Liver (tissue), 9 donors: ENCODE results near the gene DOCK10. TPM values are rescaled to one million over a fixed set of nuclear protein-coding genes. Genes with fewer than 3 reads are reported as not detected.

ENCODE experiments used
- DNase-seq: peaks from one replicate; pipeline ENCODE4 v3.0.0-alpha.2; 2017; ENCODE audit warnings: low spot score
- H3K27ac ChIP-seq, 2 donors: one replicate each; pipeline ENCODE4 v1.7.0; 2013; ENCODE audit warnings: inconsistent platforms in 2 of 2, low read length in 2 of 2, control low read depth in 1 of 2, low read depth in 1 of 2, mild to moderate bottlenecking in 1 of 2
- H3K27me3 ChIP-seq, 4 donors: one replicate each; pipeline versions ENCODE4 v1.6.1 to v1.7.0; 2013; ENCODE audit warnings: low read length in 3 of 4, inconsistent platforms in 1 of 4, mild to moderate bottlenecking in 1 of 4, moderate library complexity in 1 of 4; ENCODE audit not compliant: control insufficient read depth in 4 of 4, insufficient read depth in 4 of 4
- H3K36me3 ChIP-seq, 4 donors: one replicate each; pipeline versions ENCODE4 v1.6.1 to v1.7.0; 2013; ENCODE audit warnings: low read length in 3 of 4, mild to moderate bottlenecking in 3 of 4, low read depth in 1 of 4, moderate library complexity in 1 of 4; ENCODE audit not compliant: control insufficient read depth in 4 of 4, insufficient read depth in 3 of 4
- H3K4me1 ChIP-seq, 4 donors: one replicate each; pipeline versions ENCODE4 v1.6.1 to v1.7.0; 2013; ENCODE audit warnings: low read length in 3 of 4, mild to moderate bottlenecking in 3 of 4, moderate library complexity in 1 of 4; ENCODE audit not compliant: control insufficient read depth in 4 of 4, insufficient read depth in 4 of 4
- H3K4me3 ChIP-seq, 3 donors: one replicate each; pipeline versions ENCODE4 v1.6.1 to v1.7.0; 2013; ENCODE audit warnings: low read length in 3 of 3, control low read depth in 1 of 3, low read depth in 1 of 3, mild to moderate bottlenecking in 1 of 3
- H3K9ac ChIP-seq, 2 donors: one replicate each; pipeline ENCODE4 v1.7.0; 2013; ENCODE audit warnings: low read length in 2 of 2, mild to moderate bottlenecking in 2 of 2, moderate library complexity in 2 of 2, control low read depth in 1 of 2, low read depth in 1 of 2
- H3K9me3 ChIP-seq, 4 donors: one replicate each; pipeline versions ENCODE4 v1.6.1 to v1.7.0; 2013; ENCODE audit warnings: low read length in 3 of 4; ENCODE audit not compliant: control insufficient read depth in 4 of 4
- EGR1 ChIP-seq, 2 donors: IDR thresholded peaks; 2 replicates each; pipeline ENCODE4 v1.6.1; 2016 to 2018; ENCODE audit warnings: antibody characterized with exemption in 2 of 2, low read depth in 2 of 2
- GABPA ChIP-seq, 2 donors: IDR thresholded peaks in 1 of 2; conservative IDR thresholded peaks in 1 of 2; 2 replicates each; pipeline ENCODE4 v1.6.1; 2016; ENCODE audit warnings: antibody characterized with exemption in 2 of 2, mild to moderate bottlenecking in 1 of 2, moderate library complexity in 1 of 2
- HNF4A ChIP-seq, 2 donors: conservative IDR thresholded peaks; 2 replicates each; pipeline ENCODE4 v1.6.1; 2016; ENCODE audit warnings: antibody characterized with exemption in 2 of 2, mild to moderate bottlenecking in 2 of 2
- RXRA ChIP-seq, 2 donors: IDR thresholded peaks; 2 replicates each; pipeline ENCODE4 v1.6.1; 2017 to 2018; ENCODE audit warnings: antibody characterized with exemption in 2 of 2, mild to moderate bottlenecking in 1 of 2
- TAF1 ChIP-seq: conservative IDR thresholded peaks from 2 replicates; pipeline ENCODE4 v1.6.1; 2016; ENCODE audit warnings: antibody characterized with exemption, mild to moderate bottlenecking
- YY1 ChIP-seq: IDR thresholded peaks from 2 replicates; pipeline ENCODE4 v1.6.1; 2016; ENCODE audit warnings: antibody characterized with exemption, mild to moderate bottlenecking
- WGBS: extraction: QIAGEN DNeasy Blood & Tissue Kit; methylation state at CpG from one replicate; pipeline ENCODE4 v1.1.7; 2013; 5-methylcytosine and 5-hydroxymethylcytosine counted together
- polyA plus RNA-seq, 2 donors: library from polyadenylated mRNA; stranded (reverse) in 1 of 2; unstranded in 1 of 2; fragments of 200-250 nt in 1 of 2; fragments of >200 nt in 1 of 2; fragmentation: Nextera tagmentation in 1 of 2; extraction: Ambion mirVana in 1 of 2; gene quantifications; one replicate each; pipeline versions ENCODE4 v1.2.1 to v1.2.3, GENCODE V29; 2013 to 2015
- total RNA-seq, 2 donors: library from RNA; depleted of rRNA; stranded (reverse); fragments of >200 nt; gene quantifications; one replicate each; pipeline ENCODE4 v1.2.3, GENCODE V29; 2014
- TF ChIP-seq, protein P1 (sequence below): IDR thresholded peaks from 2 replicates; pipeline ENCODE4 v1.6.1; 2016; ENCODE audit warnings: antibody characterized with exemption
- TF ChIP-seq, protein P2 (sequence below): IDR thresholded peaks from 2 replicates; pipeline ENCODE4 v1.6.1; 2016; ENCODE audit warnings: antibody characterized with exemption
- TF ChIP-seq, protein P3 (sequence below): fragments of 150-350 bp; IDR thresholded peaks from 2 replicates; pipeline ENCODE4 v1.5.1; 2017; ENCODE audit warnings: improper control_type of control experiment, low read depth, low read length; ENCODE audit not compliant: missing input control
- donor health status: healthy.
- donor health status: healthy.
- donor health status: healthy.
- donor health status: healthy.
- donor health status: healthy.

The DOCK10 gene
- total and polyA plus RNA-seq, 4 donors, result 1.2 to 15.3 (median 6.8) TPM

DNA sequence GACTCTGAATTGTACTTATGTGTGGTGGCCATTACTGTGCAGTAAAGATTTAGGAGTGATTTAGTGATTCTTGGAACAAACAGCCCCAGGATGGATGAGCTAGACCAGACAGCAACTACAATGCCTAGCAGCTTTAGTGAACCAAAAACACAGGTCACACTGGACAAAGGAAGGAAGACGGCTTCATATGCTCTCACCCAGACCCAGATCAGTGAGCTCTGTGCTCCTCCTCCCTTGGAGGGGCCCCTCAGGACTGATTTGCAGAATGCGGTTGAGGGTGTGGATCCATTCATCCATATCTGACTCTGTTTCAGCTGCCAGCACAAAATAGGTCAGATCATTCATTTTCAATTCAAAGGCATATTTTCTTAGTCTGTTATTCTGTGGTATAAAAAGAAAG lies 166.4 kb downstream of the DOCK10 start:
- H3K9me3 ChIP-seq, result no peaks in the 10 kb centered on the region

DNA sequence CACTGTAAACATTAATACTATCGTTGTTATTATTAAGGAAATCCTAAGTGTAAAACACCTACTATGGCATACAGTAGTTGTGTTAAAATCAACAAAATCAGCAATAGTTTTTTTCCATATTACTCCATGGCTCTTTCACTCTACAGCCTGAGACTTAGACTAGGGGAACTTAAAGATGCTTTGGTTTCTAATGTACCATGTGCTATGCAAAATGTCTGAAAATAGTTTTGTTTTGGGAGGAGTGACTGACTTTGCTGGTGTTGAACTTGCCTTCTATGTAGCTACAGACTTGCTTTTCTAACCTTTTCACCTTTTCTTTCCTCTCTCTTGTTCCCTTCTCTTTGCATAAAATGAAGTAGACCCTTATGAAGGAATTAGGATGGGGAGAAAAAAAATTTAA lies 167.1 kb downstream of the DOCK10 start:
- Histone ChIP-seq H3K9ac (no peak overlapping the region), H3K36me3 (peaks cover 0 to 3% (median 0%) of the 10 kb centered on the region in 4 donors)
- 82% methylated on average over 1 of the region's 1 CpG for WGBS

More for the DNA sequence above, 166.4 kb downstream of the DOCK10 start:
- WGBS, result 92% methylated on average over 2 of the region's 2 CpGs
- Histone ChIP-seq H3K27me3 (no peaks in the 10 kb centered on the region), H3K36me3 (peaks cover 0 to 3% (median 0%) of the 10 kb centered on the region in 4 donors), H3K4me1 (no peaks in the 10 kb centered on the region), H3K4me3 (no peak overlapping the region), H3K9ac (no peak overlapping the region), H3K27ac (no peak overlapping the region)
- DNase-seq, result no peak
- TF ChIP-seq, protein P1, sequence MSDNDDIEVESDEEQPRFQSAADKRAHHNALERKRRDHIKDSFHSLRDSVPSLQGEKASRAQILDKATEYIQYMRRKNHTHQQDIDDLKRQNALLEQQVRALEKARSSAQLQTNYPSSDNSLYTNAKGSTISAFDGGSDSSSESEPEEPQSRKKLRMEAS, result no peak
- no peak for TF ChIP-seq RXRA (IDR thresholded peaks at IDR 0.05)
- no peak for TF ChIP-seq TAF1
- TF ChIP-seq YY1, result no peak
- TF ChIP-seq, protein P2, sequence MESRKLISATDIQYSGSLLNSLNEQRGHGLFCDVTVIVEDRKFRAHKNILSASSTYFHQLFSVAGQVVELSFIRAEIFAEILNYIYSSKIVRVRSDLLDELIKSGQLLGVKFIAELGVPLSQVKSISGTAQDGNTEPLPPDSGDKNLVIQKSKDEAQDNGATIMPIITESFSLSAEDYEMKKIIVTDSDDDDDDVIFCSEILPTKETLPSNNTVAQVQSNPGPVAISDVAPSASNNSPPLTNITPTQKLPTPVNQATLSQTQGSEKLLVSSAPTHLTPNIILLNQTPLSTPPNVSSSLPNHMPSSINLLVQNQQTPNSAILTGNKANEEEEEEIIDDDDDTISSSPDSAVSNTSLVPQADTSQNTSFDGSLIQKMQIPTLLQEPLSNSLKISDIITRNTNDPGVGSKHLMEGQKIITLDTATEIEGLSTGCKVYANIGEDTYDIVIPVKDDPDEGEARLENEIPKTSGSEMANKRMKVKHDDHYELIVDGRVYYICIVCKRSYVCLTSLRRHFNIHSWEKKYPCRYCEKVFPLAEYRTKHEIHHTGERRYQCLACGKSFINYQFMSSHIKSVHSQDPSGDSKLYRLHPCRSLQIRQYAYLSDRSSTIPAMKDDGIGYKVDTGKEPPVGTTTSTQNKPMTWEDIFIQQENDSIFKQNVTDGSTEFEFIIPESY, result no peak
- TF ChIP-seq GABPA (IDR thresholded peaks at IDR 0.05 in 1 of 2, conservative IDR thresholded peaks at IDR 0.05 in 1 of 2), result no peak
- no peak for TF ChIP-seq HNF4A (conservative IDR thresholded peaks at IDR 0.05)

More for the DNA sequence above, 167.1 kb downstream of the DOCK10 start:
- H3K27me3 ChIP-seq, result no peaks in the 10 kb centered on the region
- H3K4me3 ChIP-seq, result no peak overlapping the region
- H3K9me3 ChIP-seq, result no peaks in the 10 kb centered on the region
- H3K27ac ChIP-seq, result no peak overlapping the region
- TF ChIP-seq TAF1, result no peak
- TF ChIP-seq GABPA (IDR thresholded peaks at IDR 0.05 in 1 of 2, conservative IDR thresholded peaks at IDR 0.05 in 1 of 2), result no peak
- TF ChIP-seq, protein P3, sequence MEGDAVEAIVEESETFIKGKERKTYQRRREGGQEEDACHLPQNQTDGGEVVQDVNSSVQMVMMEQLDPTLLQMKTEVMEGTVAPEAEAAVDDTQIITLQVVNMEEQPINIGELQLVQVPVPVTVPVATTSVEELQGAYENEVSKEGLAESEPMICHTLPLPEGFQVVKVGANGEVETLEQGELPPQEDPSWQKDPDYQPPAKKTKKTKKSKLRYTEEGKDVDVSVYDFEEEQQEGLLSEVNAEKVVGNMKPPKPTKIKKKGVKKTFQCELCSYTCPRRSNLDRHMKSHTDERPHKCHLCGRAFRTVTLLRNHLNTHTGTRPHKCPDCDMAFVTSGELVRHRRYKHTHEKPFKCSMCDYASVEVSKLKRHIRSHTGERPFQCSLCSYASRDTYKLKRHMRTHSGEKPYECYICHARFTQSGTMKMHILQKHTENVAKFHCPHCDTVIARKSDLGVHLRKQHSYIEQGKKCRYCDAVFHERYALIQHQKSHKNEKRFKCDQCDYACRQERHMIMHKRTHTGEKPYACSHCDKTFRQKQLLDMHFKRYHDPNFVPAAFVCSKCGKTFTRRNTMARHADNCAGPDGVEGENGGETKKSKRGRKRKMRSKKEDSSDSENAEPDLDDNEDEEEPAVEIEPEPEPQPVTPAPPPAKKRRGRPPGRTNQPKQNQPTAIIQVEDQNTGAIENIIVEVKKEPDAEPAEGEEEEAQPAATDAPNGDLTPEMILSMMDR, result no peak
- TF ChIP-seq, protein P2, result no peak
- TF ChIP-seq EGR1 (IDR thresholded peaks at IDR 0.05; ENCODE audit: low read depth in 2 of 2), result no peak
- DNase-seq, result no peak
- no peaks in the 10 kb centered on the region for H3K4me1 ChIP-seq
